ENCODE measurements around the gene TBC1D22A. TPM values are rescaled to one million over a fixed set of nuclear protein-coding genes. Genes with fewer than 3 reads are reported as not detected.
"Not testable (repeated sequence)": the region's sequence is repeated elsewhere in the genome, so short reads cannot be mapped to it uniquely, and the experiment has no call there.

The TBC1D22A gene
- total RNA-seq, 1 experiment from 2014 or later = 20.9 TPM

DNA sequence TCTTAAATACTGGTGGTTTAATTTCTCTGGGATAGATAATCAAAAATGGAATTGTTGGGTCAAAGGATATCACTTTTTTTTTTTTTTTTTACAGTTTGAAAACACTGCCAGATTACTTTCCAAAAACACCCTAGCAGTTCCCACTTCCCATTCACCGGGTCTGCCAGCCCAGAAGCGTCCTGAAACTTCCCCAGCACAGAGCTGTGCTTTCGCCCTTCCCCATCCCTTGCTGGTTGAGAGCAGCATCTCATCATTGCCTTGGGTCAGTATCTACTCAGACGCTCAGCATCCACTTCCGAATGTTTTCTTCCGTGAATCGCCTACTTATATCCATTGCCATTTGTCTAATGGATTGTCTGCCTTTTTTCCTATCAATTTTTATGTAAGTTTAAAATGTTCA is 29.9 kb upstream of the TBC1D22A start:
- Histone ChIP-seq H4K20me1 (ENCODE audit: insufficient read depth) (no peaks in the 10 kb centered on the region), H3K4me2 (ENCODE audit: low read length) (no peak overlapping the region)

DNA sequence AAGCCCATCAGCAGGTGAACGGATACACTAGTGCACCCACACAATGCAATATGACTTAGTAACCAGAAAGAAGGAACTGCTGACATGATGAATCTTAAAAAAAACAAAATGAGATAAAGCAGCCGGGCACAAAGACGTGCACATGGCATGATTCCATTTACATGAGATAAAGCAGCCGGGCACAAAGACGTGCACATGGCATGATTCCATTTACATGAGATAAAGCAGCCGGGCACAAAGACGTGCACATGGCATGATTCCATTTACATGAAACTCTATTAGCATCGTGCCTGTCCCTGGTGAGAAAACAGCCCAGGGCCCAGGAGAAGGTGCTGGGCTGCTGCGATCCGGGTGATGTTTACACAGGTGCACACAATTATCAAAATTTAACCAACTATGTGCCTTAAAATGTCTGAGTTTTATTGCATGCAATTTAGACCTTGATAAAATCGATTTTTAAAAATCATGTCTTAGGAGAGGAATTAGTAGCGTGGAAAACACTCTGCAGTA is 28.2 kb upstream of the TBC1D22A start:
- CTCF ChIA-PET = not testable (repeated sequence)

More for the DNA sequence above, 29.9 kb upstream of the TBC1D22A start:
- TF ChIP-seq CEBPB (IDR thresholded peaks at IDR 0.05; ENCODE audit: low read depth) (no peak), RAD21 (IDR thresholded peaks at IDR 0.05; ENCODE audit: low read depth) (no peak), SIN3A (IDR thresholded peaks at IDR 0.05; ENCODE audit: low read depth) (no peak), CBX3 (IDR thresholded peaks at IDR 0.05; ENCODE audit: low read depth) (no peak), EZH2phosphoT487 (IDR thresholded peaks at IDR 0.05; ENCODE audit: borderline replicate concordance) (no peak), EZH2 (IDR thresholded peaks at IDR 0.05) (no peak)
- BruUV-seq (replicated peaks) = no TSS peak
- Histone ChIP-seq H3K36me3 (ENCODE audit: control insufficient read depth in 1 of 2, insufficient read depth in 2 of 2, low read length in 2 of 2) (no peaks in the 10 kb centered on the region), H3K9me3 (ENCODE audit: control insufficient read depth in 1 of 2, insufficient read depth in 1 of 2, low read depth in 1 of 2, low read length in 2 of 2) (no peaks in the 10 kb centered on the region), H3K9ac (ENCODE audit: low read length) (no peak overlapping the region), H3K27ac (ENCODE audit: low read depth, low read length) (no peak overlapping the region), H3K4me1 (ENCODE audit: control insufficient read depth in 1 of 2, insufficient read depth in 2 of 2, low read length in 2 of 2) (peaks cover 21 to 26% of the 10 kb centered on the region in 2 experiments), H2AFZ (ENCODE audit: low read depth, low read length, poor library complexity, severe bottlenecking) (no peak overlapping the region), H3K79me2 (ENCODE audit: insufficient read depth, low read length) (peaks cover 67% of the 10 kb centered on the region), H3K4me3 (replicated peaks in 1 of 2; ENCODE audit: low read depth in 1 of 2, low read length in 2 of 2) (no peak overlapping the region), H3K9me2 (ENCODE audit: insufficient read depth) (no peaks in the 10 kb centered on the region), H3K27me3 (ENCODE audit: insufficient read depth, low read length) (no peaks in the 10 kb centered on the region)
- no peak for ATAC-seq
- RAD21 ChIA-PET (ENCODE audit: low non-redundant PET in 1 of 2, low total read pairs in 2 of 2, uncharacterized antibody in 2 of 2, unreplicated experiment in 2 of 2) = no interaction called here
- POLR2A ChIA-PET = no interaction called here
- CTCF ChIA-PET = no interaction called here
- DNase-seq (ENCODE audit: low read depth, low spot score) = no peak
- intact Hi-C loops (cut with micrococcal nuclease) = no loop called here

More for the DNA sequence above, 28.2 kb upstream of the TBC1D22A start:
- H3K9me3 ChIP-seq (ENCODE audit: control insufficient read depth in 1 of 2, insufficient read depth in 1 of 2, low read depth in 1 of 2, low read length in 2 of 2); H3K9ac ChIP-seq (ENCODE audit: low read length); H3K9me2 ChIP-seq (ENCODE audit: insufficient read depth); H3K27ac ChIP-seq (ENCODE audit: low read depth, low read length); H3K27me3 ChIP-seq (ENCODE audit: insufficient read depth, low read length); H4K20me1 ChIP-seq (ENCODE audit: insufficient read depth); H3K4me3 ChIP-seq (replicated peaks in 1 of 2; ENCODE audit: low read depth in 1 of 2, low read length in 2 of 2); ATAC-seq; H3K4me2 ChIP-seq (ENCODE audit: low read length); H2AFZ ChIP-seq (ENCODE audit: low read depth, low read length, poor library complexity, severe bottlenecking); intact Hi-C loops (cut with micrococcal nuclease); BruUV-seq (replicated peaks); DNase-seq (ENCODE audit: low read depth, low spot score); H3K36me3 ChIP-seq (ENCODE audit: control insufficient read depth in 1 of 2, insufficient read depth in 2 of 2, low read length in 2 of 2); RAD21 ChIA-PET (ENCODE audit: low non-redundant PET in 1 of 2, low total read pairs in 2 of 2, uncharacterized antibody in 2 of 2, unreplicated experiment in 2 of 2); POLR2A ChIA-PET: not testable (repeated sequence)
- Histone ChIP-seq H3K4me1 (ENCODE audit: control insufficient read depth in 1 of 2, insufficient read depth in 2 of 2, low read length in 2 of 2) (peaks cover 27 to 35% of the 10 kb centered on the region in 2 experiments), H3K79me2 (ENCODE audit: insufficient read depth, low read length) (peaks cover 57% of the 10 kb centered on the region)
